ENCODE data around the gene ATG4D.
"Not testable (repeated sequence)": the region's sequence is repeated elsewhere in the genome, so short reads cannot be mapped to it uniquely, and the experiment has no call there.

ATG4D gene

GRCh38 chr19:10553087-10553667, 9.5 kb downstream of the ATG4D start:
- no peak for DNase-seq

- no peak for DNase-seq
These were observed 10.3 kb downstream of the ATG4D start for GRCh38 chr19:10553943-10554381.

- no peak for DNase-seq
These were observed 11.3 kb downstream of the ATG4D start for GRCh38 chr19:10554760-10555609.

- no peak for DNase-seq
These were observed 11.9 kb downstream of the ATG4D start for GRCh38 chr19:10555610-10555973.

- DNase-seq: no peak
These were observed 14.0 kb downstream of the ATG4D start for GRCh38 chr19:10557603-10558197.

GRCh38 chr19:10560154-10560553, 16.4 kb downstream of the ATG4D start:
- no peak for DNase-seq

- DNase-seq: no peak
These were observed 18.9 kb downstream of the ATG4D start for GRCh38 chr19:10562609-10563008.

- DNase-seq: no peak
These were observed 21.4 kb downstream of the ATG4D start for GRCh38 chr19:10565028-10565566.

GRCh38 chr19:10565567-10566407, 22.1 kb downstream of the ATG4D start, which contains the start of gene KRI1:
TSS of gene KRI1 (minus strand) at chr19:10566010. CDS start at chr19:10565999, 11 bp downstream.
- peak in 1 of 2 experiments; percentile 60 for DNase-seq

- no peak for DNase-seq
These were observed 22.6 kb downstream of the ATG4D start for GRCh38 chr19:10566408-10566657.

- DNase-seq: no peak
These were observed 23.1 kb downstream of the ATG4D start for GRCh38 chr19:10566658-10567410.

- no peak for DNase-seq
These were observed 24.0 kb downstream of the ATG4D start for GRCh38 chr19:10567656-10568055.

- no peak for DNase-seq
These were observed 24.5 kb downstream of the ATG4D start for GRCh38 chr19:10568062-10568825.

GRCh38 chr19:10568826-10569651, 25.3 kb downstream of the ATG4D start, which contains the start of gene CDKN2D:
TSS of gene CDKN2D (minus strand) at chr19:10568979. CDS start at chr19:10568653, 326 bp downstream.
- peak; percentile 94 to 95 for DNase-seq

GRCh38 chr19:10573793-10574192, 30.1 kb downstream of the ATG4D start:
- not testable (repeated sequence) for DNase-seq

- DNase-seq: no peak
These were observed 30.8 kb downstream of the ATG4D start for GRCh38 chr19:10574462-10574861.

GRCh38 chr19:10575011-10575716, 31.5 kb downstream of the ATG4D start:
- DNase-seq: no peak

GRCh38 chr19:10577951-10578350, 34.2 kb downstream of the ATG4D start:
- DNase-seq: no peak

GRCh38 chr19:10580979-10581631, 37.4 kb downstream of the ATG4D start:
- DNase-seq: peak in 1 of 2 experiments; percentile 62
